SKM-1 (cell line): Measurements from ENCODE around the gene RHNO1.

Experiments
- DNase-seq: peaks from one replicate; lab custom pipeline; 2025; ENCODE audit not compliant: unreplicated experiment; lab: John Stamatoyannopoulos, UW

RHNO1 gene, protein sequence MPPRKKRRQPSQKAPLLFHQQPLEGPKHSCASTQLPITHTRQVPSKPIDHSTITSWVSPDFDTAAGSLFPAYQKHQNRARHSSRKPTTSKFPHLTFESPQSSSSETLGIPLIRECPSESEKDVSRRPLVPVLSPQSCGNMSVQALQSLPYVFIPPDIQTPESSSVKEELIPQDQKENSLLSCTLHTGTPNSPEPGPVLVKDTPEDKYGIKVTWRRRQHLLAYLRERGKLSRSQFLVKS

GRCh38 chr12:2877047-2877952, at the start of gene RHNO1, which contains the start of gene FOXM1:
Gene RHNO1 (plus strand): TSS chr12:2877223. CDS start chr12:2885367, 8,144 bp downstream.
Gene FOXM1 (minus strand): TSS chr12:2877174. CDS start chr12:2874478, 2,696 bp downstream.
- peak; percentile 44 for DNase-seq

DNA sequence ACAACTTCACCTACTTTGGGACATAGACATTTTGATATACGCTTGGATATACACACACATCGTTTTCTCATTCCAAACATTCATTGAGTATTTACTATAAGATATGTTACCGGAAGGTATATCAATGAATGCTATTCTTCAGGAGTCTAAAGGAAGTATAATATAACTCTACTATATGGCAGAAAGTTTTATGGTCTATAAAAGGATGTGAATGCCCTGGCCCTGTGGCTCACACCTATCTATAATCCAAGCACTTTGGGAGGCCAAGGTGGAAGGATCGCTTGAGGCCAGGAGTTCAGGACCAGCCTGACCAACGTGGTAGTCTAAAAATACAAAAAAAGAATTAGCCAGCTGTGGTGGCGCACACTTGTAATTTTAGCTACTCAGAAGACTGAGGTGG, 47.7 kb upstream of the RHNO1 start:
- no peak for DNase-seq

GRCh38 chr12:2832550-2833127, 44.4 kb upstream of the RHNO1 start:
- DNase-seq, result no peak

- no peak for DNase-seq
These were observed 43.7 kb upstream of the RHNO1 start for GRCh38 chr12:2833327-2833726.

GRCh38 chr12:2833810-2834209, 43.2 kb upstream of the RHNO1 start:
- no peak for DNase-seq

DNA sequence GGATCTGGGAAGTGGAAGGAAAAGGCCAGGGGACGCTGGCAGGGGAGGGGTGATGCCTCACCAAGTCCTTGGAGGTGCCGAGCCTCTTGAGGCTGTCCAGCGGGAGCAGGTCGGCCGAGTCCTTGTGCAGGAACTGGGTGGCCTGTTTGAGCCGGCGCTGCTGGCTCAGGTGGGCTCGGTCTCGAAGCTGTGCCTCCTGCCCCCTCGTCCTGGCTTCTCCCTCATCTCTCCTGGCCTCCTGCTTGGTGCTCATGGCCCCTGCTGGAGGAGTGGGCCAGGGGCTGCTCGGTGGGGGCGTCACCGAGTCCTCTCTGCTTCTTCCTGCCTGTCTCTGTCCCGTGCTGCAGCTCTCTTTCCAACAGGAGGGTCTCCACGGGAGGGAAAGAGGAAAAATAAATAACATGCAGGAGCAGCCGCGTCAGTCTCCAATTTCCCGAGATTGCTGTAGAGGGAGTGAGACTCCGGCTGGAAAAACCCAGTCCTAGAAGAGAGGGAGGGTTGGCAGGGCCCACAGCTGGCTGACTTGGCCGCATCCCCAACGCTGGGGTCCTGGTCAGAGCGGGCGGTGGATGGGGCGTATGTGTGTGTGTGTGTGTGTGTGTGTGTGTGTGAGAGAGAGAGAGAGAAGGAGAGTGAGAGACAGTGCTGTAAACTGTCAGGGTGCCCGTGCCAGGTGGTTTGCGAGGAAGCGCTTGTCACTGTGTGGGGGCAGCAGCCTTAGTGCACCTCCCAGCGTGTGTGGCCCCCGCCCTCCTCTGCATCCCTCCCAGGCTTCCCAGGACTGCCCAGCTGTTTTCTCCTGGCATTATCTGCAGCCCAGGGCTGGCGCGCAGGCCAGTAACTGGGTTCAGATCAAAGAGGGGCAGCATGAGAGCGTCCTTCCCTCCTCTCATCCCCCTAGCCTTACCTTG, 42.2 kb upstream of the RHNO1 start, which contains the start of gene NRIP2:
Gene NRIP2 (minus strand): TSS at position 455 of the 911 bp plus-strand sequence. CDS start 52 bp downstream, at position 403.
- no peak for DNase-seq

DNA sequence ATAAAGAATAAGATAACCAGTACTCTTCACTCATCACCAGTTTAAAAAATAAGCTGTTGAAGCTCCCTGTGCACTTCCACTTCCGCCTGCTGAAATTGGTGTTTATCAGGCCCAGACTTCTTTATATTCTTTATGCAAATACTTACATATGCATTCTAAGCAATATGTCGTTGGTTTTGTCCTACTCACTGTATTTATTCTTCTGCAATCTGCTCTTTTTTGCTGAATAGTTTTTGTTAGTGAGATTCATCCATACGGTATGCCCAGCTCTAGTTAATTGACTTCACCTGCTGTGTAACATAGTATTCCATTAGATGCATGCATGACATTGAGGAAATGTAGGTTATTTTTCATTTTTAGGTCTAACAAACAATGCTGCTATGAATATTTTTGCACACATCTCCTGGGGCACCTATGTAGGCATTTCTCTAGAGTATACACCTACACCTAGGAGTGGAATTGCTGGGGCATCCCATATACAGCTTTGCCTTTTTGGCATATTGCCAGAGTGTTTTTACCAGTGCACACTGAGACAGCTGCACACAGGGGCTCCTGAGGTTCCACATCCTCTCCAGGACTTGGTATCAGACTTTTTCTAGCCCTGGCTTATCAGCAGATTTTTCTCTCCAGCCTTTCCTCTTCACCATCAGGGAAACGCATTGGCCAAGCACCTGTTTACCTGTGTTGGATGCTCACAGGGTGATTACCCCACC, 41.2 kb upstream of the RHNO1 start:
- no peak for DNase-seq

- DNase-seq, result no peak
These were observed 40.4 kb upstream of the RHNO1 start for GRCh38 chr12:2836574-2836973.

GRCh38 chr12:2841056-2841650, 35.9 kb upstream of the RHNO1 start:
- DNase-seq, result no peak

DNA sequence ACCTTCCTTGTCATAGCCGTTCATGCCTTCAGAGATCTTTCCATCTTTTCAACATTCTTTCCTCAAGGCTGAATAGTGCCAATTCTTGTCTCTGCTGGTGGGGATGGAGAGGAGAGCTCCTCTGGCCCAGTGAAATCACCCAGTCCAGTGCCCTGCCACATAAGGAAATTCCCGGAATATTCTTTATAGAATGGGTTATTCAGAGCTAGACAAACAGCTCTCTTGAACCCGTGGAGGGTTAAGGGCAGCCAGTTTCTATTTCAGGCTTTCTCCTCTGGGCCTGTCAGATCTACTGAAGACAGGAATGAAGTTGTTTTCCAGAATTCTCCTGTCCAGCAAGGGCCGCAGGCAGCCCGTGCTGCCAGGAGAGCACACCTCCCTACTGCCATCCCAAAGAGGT, 34.1 kb upstream of the RHNO1 start:
- DNase-seq, result no peak

DNA sequence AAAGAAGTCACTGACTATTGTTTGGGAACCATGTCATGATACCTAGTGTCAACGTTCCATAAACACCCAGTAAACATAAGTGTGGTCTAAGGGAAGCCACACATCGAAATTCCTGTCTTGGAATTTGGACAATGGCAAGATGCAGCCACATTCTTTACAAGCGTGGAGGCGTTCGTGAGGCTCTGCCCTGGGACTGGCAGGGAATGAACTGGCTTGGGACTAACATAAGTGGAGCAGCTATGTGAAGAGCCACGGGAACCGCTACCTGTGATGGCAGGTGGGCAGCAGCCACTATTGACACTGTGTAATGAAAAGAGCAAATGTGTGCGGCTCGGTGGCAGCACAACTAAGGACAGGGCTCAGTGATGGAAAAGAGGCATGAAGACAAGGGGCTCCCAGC, 32.2 kb upstream of the RHNO1 start:
- no peak for DNase-seq

DNA sequence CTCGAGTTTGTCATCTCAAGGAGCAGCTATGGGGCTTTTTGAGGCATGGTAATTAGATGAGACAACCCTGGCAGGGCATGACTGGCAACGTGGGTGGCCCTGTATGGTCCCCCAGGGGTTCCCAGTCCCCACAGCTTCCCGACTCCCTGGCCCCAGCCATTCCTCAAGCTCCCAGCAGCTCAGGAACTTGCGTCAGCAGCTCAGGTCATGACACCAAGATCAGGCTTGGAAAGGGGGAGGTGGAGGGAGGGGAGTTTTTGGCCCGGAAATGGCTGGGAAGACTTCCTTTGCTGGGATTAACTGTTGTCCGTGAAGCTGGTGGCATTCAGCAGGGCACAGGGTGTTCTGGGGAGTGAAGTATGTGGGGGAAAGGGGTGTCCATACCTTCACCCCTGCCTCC, 31.7 kb upstream of the RHNO1 start:
- DNase-seq, result no peak

DNA sequence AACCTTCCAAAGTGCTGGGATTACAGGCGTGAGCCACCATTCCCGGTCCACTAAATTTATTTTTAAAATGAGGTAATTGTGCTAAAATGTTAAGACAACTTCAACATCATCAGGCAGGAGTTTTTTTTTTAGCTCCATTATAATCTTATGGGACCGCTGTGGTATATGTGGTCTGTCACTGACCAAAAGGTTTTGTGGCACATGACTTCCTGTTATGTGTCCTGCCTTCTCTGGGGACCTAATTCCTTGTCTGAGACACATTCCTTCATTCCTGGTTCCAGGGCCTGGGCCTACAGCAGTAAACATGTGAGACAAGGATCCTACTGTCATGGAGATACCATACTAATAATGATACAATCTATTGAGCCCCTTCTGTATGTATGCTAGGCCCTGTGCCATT, 25.1 kb upstream of the RHNO1 start:
- no peak for DNase-seq

- DNase-seq, result no peak
These were observed 23.4 kb upstream of the RHNO1 start for GRCh38 chr12:2853626-2854025.

- no peak for DNase-seq
These were observed 22.2 kb upstream of the RHNO1 start for GRCh38 chr12:2854669-2855453.

- no peak for DNase-seq
These were observed 21.5 kb upstream of the RHNO1 start for GRCh38 chr12:2855546-2855945.

- no peak for DNase-seq
These were observed 21.0 kb upstream of the RHNO1 start for GRCh38 chr12:2856051-2856450.

DNA sequence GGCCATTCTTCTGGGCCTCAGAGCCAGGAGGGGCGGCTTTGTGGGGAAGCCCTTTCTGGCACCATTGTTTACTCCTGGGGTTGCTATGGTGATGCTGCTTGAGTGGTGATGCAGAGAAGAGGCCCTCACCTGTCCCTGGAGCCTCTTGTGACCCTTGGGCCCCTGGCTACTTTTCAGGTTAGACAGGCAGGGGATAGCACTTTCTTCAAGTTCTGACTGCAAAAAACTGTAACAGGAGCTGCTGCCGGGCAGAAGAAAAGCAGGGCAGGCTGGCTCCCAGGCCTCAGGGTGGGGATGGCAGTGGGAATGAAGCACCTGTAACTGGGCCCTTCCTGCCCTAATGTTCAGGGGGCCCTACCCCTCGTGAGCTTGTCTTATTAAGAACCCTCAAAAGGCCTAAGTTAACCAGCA, 20.0 kb upstream of the RHNO1 start, which contains the start of gene TEX52:
Gene TEX52 (minus strand): TSS at position 19 of the 411 bp plus-strand sequence. CDS start 13 bp downstream, at position 6.
- DNase-seq, result no peak

DNA sequence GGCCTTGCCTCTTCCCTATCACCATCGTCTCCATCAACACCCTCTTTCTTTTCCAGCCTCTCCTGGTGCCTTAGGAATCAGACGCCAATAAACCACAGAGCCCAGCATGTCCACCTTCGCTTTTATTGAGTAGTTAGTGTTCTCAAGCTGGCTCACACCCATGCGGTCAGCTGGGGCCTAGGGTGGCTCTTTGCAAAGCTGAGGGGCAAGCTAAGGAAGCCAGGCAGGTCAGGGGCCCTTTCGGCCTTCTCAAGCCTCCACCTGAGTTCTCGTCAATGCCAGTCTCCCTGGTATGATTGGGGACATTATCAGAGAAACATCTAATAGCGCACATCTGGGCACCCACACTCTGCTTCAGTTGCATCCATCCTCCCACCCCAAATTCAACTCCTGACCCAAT, 19.4 kb upstream of the RHNO1 start:
- no peak for DNase-seq
